Activated naive CD4-positive, alpha-beta T cell (primary cell): ENCODE data around the gene KLRK1.
"Not testable (repeated sequence)": the region's sequence is repeated elsewhere in the genome, so short reads cannot be mapped to it uniquely, and the experiment has no call there.

Experiments
- DNase-seq, 4 experiments: peaks; one replicate each; lab custom pipeline; 2025; lab: John Stamatoyannopoulos, UW

Gene KLRK1

DNA sequence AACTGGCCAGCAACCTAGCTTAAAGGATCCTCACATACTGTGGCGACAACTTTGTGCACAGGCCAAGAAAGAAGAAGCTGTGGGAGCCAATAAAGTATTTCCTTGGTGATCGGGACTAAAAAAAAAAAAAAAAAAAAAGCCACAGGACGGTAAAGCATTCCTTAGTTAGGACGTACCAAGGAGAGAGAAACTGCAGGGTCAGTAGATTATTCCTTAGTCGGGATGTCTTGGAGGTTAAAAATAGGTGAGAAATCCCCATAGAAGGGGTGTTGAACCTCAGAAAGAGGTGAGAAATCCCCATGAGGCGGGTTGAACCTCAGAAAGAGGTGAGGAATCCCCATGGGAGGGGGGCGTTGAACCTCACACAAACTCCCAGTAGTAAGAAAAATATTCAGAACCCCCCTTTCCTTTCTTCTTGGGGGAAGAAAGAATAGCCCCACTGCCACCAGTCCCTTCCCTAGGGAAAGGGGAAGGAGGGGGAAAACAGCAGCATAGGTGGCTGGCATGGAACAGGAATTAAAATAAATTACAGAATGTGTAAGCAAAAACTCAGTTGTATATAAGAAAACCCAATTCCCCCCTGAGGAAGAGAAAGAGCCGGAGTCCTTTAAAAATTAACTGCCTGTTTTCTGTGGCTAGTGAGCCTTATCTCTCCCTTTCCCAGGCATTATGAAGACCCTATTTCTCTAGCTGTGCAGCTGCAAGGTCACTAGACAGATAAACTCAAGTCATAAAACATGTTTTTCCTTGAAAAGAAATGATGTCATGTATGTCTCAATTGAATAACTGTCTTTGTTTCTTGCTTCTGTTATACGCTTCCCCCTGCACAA, 26.8 kb downstream of the KLRK1 start:
- DNase-seq: no peak

DNA sequence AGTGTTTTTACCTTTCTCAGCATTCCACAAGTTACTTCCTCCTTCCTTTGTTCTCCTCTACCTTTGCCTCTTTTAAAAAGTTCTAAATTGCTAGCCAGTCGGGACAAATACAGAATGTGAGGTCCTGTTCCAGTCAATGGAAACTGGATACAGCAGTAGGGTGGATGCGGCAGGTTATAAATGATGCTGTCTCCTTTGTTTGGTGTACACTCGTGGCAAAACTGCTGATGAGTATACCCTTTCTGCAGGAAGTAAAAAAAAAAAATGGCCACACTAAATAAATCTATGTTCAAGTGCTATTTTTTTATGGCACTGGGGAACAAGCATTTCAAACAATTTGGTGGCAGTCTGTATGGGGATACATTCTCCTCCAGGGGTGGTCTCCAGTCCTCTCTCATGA, 27.5 kb downstream of the KLRK1 start:
- DNase-seq: no peak

DNA sequence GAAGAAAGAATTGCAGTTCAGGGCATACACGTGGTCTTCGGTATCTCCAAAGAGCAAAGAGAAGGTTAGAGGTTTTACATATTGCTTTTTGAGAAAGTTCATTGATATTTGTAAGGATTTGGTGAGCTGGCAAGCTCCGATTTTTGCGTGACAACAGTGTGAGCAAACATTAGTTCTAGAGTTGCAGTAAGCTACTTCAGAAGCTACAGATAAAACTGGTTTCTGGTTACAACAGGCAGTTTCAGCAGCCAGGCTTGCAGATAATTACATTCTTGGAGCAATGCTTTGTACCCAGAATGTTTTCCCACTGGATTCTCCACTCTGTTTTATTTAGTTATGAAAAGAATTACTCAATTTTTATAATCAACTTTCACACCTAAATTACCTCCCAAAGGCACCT, 28.2 kb downstream of the KLRK1 start:
- DNase-seq: no peak

DNA sequence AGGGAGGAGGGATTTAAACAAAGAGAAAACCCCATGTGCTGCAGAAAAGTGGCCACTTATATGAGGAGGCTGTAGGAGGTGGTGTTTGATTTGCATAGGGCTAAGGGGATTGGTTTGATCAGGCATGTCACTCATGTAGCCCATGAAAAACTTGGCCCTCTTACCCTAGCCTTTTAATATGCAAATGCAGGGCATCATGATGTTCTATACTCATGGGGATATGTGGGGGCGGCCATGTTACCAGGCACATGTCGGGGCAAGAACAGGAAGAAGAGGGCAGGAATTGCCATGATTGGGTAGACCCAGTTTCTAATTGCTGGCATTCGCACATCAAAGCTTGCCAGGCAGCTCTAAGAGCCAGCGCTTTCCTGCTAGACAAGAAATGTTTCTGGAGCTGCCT, 28.8 kb downstream of the KLRK1 start:
- DNase-seq: no peak

DNA sequence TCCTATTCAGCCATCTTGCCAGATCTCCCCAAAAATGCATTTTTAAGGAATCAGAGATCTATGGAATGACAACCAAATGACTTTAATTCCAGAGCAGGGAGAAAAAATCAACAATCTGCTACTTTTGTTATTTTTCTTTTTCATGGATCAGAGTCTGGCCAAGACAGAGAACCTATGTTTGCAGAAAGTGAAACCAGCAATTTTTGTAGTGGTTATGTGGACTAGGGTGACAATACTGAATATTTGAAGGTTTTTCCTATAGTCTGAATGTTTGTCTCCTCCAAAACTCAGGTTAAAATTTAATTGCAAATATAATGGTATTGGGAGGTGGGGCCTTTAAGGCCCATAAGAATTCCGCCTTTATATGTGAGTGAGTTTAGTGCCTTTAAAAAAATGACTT, 30.9 kb downstream of the KLRK1 start:
- no peak for DNase-seq

DNA sequence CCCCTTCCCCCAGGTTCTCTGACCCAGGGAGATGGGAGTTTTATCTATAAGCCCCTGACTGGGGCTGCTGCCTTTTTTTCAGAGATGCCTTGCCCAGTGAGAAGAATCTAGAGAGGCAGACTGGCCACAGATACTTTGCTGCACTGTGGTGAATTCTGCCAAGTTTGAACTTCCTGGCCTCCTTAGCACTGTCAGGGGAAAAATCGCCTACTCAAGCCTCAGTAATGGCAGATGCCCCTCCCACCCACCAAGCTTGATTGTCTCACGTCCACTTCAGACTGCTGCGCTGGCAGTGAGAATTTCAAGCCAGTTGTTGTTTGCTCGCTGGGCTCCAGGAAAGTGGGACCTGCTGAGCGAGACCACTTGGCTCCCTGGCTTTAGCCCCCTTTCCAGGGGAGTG, 31.7 kb downstream of the KLRK1 start:
- no peak for DNase-seq

DNA sequence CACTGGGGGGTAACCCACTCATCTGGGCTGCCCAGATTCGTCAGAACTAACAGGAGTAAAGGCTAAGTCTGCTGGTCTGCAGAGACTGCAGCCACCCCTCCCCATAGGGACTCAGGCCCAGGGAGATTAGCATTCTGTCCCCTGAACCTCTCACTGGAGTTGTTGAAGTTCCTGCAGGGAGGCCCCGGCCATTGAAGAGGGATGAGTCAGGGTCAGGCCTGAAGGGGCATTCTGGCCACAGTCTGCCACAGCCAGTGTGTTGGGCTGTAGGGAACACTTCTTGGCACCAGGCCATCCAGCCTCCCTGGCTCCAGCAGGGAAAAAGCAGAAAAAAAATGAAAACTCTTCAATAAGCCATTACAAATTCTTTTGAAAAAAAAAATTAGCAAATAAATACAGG, 35.3 kb downstream of the KLRK1 start:
- no peak for DNase-seq

DNA sequence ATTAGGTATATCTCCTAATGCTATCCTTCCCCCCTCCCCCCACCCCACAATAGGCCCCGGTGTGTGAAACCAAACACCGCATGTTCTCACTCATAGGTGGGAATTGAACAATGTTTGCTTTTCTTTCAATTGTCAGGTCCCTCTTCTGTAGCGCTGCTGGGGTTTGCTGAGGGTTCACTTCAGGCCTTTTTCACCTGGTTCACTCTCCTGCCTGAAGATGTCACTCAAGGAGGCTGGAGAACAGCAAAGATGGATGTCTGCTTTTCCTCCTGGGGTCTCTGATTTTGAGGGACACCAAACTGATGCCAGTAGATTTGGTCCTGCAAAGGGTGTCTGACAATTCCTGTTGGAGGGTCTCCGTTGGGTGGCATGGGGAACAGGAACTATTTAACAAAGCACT, 35.8 kb downstream of the KLRK1 start:
- DNase-seq: no peak

DNA sequence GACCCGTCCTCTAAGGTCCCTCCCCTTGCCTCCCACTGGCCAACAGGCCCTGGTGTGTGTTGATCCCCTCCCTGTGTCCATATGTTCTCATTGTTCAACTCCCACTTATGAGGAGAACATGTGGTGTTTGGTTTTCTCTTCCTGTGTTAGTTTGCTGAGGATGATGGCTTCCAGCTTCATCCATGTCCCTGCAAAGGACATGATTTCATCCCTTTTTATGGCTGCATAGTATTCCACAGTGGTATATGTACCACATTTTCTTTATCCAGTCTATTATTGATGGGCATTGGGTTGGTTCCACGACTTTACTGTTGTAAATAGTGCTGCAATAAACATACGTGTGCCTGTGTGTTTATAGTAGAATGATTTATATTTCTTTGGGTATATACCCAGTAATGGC, 38.4 kb downstream of the KLRK1 start:
- DNase-seq: not testable (repeated sequence)

DNA sequence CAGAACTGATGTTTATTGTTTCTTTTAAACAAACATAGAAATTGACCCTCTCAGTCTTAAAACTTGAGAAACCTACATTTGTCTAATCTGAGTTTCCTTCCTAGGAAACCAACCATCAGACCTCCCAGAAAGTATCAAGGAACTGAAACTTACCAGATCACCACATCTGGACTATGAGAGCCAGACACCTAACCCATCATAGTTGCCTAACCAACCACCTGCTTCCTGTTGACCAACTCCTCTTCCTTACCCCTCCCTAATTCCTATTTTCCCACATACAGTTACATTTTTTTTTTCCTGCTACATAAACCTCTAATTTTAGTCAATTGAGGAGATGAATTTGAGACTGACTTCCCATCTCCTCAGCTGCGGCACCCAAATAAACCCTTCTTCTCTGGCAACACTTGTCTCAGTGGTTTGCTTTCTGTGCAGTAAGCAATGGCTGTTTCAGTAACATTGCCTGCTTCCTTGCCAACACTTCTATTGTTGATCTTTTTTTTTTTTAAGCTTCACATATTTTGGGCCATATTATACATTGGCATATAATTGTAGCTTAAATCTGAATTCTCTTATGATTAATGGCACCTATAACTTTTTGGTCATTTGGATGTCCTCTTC, 47.8 kb downstream of the KLRK1 start:
- no peak for DNase-seq

DNA sequence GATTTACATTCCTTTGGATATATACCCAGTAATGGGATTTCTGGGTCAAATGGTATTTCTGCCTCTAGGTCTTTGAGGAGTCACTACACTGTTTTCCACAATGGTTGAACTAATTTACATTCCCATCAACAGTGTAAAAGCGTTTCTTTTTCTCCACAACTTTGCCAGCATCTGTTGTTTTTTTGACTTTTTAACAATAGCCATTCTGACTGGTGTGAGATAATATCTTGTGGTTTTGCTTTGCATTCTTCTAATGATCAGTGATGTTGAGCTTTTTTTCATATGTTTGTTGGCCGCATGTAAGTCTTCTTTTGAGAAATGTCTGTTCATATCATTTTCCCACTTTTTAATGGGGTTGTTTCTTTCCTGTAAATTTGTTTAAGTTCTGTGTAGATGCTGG, 48.9 kb downstream of the KLRK1 start:
- not testable (repeated sequence) for DNase-seq

DNA sequence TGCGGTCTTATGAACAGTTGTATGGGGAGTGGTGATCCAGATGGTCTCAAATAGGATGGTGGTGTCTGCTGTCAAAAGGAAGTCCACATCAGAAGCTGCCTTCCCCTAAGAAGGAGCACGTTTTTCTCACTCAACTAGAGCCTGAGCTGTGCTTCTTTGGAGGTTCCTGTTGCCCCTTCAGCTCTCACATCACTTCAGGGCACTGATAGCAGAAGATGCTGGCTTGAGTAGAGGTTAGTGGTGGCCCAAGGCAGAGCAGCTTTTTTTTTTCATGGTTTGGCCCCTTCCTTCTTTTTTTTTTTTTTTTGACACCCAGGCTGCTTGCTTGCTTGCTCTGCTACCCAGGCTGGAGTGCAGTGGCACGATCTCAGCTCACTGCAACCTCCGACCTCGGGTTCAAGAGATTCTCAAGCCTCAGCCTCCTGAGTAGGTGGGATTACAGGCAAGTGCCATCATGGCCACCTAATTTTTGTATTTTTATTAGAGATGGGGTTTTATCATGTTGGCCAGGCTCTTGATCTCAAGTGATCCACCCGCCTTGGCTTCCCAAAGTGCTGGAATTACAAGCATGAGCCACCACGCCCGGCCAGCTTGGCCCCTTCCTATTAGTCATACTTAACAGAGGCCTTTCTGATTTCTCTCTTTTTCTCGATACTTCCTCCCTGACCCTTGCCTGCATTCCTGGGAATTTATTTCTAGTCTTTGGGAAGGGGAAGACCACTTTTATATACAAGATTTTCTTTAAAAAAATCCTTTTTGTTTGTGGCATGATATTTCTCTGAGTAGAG, 50.6 kb downstream of the KLRK1 start:
- DNase-seq: no peak

DNA sequence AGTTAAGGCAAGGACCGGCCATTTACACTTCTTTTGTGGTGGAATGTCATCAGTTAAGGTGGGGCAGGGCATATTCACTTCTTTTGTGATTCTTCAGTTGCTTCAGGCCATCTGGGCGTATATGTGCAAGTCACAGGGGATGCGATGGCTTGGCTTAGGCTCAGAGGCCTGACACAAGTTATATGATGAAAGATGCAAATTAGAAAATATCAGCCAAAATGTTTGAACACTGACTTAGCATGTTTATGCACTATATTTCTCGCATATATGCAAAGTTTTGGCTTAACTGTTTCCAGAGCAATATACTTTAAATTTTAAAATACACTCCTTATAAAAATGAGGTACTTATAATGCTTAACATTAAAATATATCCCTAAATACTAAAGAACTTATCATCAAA, 51.4 kb downstream of the KLRK1 start:
- DNase-seq: not testable (repeated sequence)

DNA sequence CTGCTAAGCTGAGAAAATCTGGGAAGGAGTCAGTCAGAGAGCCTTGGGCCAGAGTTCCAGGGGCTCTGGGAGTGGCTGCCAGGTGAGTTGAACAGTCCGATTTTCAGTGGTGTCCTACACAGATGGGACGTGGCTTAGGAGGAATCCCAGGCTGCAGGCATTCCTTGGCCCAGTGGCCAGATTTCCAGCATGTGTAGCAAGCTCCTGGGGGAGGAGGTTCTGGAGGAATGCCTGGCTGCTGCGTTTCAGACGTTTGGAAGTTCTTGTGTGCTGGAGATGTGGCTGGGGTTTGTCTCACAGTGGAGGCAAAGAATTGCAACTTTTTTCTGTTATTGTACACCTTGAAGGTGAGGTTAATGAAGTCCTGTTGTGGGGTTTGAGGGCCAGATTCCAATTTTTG, 53.6 kb downstream of the KLRK1 start:
- not testable (repeated sequence) for DNase-seq

DNA sequence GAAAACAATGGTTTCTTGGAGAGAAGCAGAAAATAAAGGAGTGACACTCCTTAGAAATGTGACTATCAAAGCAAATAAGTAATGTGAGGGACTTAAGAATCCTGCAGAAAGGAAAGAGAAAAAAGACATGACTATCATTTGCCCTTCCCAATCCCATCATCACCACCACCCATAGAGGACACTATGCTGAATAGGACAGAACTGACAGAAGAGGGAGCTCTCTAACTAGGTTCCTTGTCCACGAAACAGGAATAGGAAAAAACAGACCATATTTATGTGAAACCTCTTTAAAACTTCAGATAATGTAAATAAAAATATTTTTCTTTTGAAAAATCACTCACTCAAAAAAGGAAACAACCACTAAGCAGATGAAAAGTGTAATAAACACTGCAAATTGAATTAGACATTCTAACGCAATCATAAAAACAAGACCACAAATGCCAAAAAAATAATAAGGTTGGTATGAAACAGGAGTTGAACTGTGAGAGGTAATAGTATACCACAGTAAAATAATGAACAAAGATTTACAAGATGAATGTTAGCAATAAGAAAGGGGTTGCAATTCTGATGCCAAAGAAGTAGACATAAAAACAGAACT, 58.1 kb downstream of the KLRK1 start:
- no peak for DNase-seq

DNA sequence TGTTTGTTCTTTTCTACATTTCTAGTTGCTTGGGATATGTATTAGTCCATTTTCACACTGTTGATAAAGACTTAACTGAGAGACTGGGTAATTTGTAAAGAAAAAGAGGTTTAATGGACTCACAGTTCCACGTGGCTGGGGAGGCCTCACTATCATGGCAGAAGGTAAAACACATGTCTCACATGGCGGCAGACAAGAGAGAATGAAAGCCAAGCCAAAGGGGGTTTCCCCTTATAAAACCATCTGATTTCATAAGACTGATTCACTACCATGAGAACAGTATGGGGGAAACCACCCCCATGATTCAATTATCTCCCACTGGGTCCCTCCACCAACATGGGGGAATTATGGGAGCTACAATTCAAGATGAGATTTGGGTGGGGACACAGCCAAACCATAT, 61.1 kb downstream of the KLRK1 start:
- DNase-seq: not testable (repeated sequence)
